HepG2 (cell line): Measurements from ENCODE around the gene GOLGA6L10. TPM values are rescaled to one million over a fixed set of nuclear protein-coding genes. Genes with fewer than 3 reads are reported as not detected.
"Not testable (repeated sequence)": the region's sequence is repeated elsewhere in the genome, so short reads cannot be mapped to it uniquely, and the experiment has no call there.

Experiments used
- ATAC-seq: fragments of 200-7000 bp; cut with Tn5 transposase; 3 replicates; pipeline ENCODE4 v1.9.1; 2020; ENCODE audit warnings: mild to moderate bottlenecking, moderate library complexity
- BruUV-seq: library from RNA; stranded (reverse); fragments of 400-500 nt; replicated peaks from 2 replicates; lab custom pipeline; 2021; lab: Mats Ljungman, UMichigan
- CTCF ChIA-PET: fragments of 300-600 bp; formaldehyde crosslinking; extraction: SDS; loops from one replicate; lab custom pipeline; 2021; ENCODE audit warnings: low total read pairs, inconsistent platforms, low intra/inter-chr PET ratio; lab: Yijun Ruan, JAX
- POLR2A ChIA-PET: fragments of 350-600 bp; sonication (Branson Sonifier 250); formaldehyde crosslinking; loops from one replicate; lab custom pipeline; 2020; ENCODE audit warnings: antibody characterized with exemption, inconsistent platforms; lab: Yijun Ruan, JAX
- DNase-seq: peaks from one replicate; pipeline ENCODE4 v3.0.0-alpha.2; 2015; ENCODE audit warnings: low spot score
- FAIRE-seq: peaks from 3 replicates; lab custom pipeline; 2011; peaks lifted over from hg19 to GRCh38; lab: Jason Lieb, UNC
- H2AFZ ChIP-seq: one replicate; pipeline ENCODE4 v1.6.1; 2011; ENCODE audit warnings: low read length, inconsistent platforms
- H3K27ac ChIP-seq: fragments of 300-600 bp; 3 replicates; pipeline ENCODE4 v1.8.0; 2011; ENCODE audit warnings: mixed run types, mild to moderate bottlenecking, mixed read lengths, low read length, inconsistent platforms; ENCODE audit not compliant: insufficient read depth; ENCODE audit errors: extremely low read length
- H3K27me3 ChIP-seq, 2 experiments: fragments of 200-600 bp in 1 of 2; 2 replicates in 1 of 2; 3 replicates in 1 of 2; pipeline versions ENCODE4 v1.6.0 to v1.8.0; 2011; ENCODE audit warnings: low read length in 2 of 2, mild to moderate bottlenecking in 2 of 2, moderate library complexity in 2 of 2, inconsistent platforms in 1 of 2; ENCODE audit not compliant: insufficient read depth in 2 of 2, control insufficient read depth in 1 of 2
- H3K36me3 ChIP-seq, 2 experiments: fragments of 200-600 bp in 1 of 2; replicated peaks in 1 of 2; 2 replicates in 1 of 2; 3 replicates in 1 of 2; pipeline versions ENCODE4 v1.5.1 to v1.8.0; 2011; ENCODE audit warnings: low read length in 2 of 2, inconsistent platforms in 1 of 2; ENCODE audit not compliant: insufficient read depth in 2 of 2, control insufficient read depth in 1 of 2
- H3K4me1 ChIP-seq: 2 replicates; pipeline ENCODE4 v1.5.1; 2012; ENCODE audit warnings: low read length, inconsistent platforms; ENCODE audit not compliant: insufficient read depth
- H3K4me2 ChIP-seq: 2 replicates; pipeline ENCODE4 v1.6.0; 2011; ENCODE audit warnings: low read depth, low read length, inconsistent platforms
- H3K4me3 ChIP-seq, 3 experiments: fragments of 200-600 bp in 1 of 3; sonication (generic), shearing (Covaris generic) in 1 of 3; replicated peaks in 1 of 3; 2 replicates each; pipeline ENCODE4 v1.5.1; 2011 to 2016; ENCODE audit warnings: low read length in 3 of 3, inconsistent platforms in 2 of 3, low read depth in 2 of 3, mild to moderate bottlenecking in 2 of 3, control low read depth in 1 of 3, mixed read lengths in 1 of 3; ENCODE audit not compliant: insufficient read depth in 1 of 3
- H3K79me2 ChIP-seq: one replicate; pipeline ENCODE4 v1.6.1; 2011; ENCODE audit warnings: low read length, inconsistent platforms; ENCODE audit not compliant: insufficient read depth
- H3K9ac ChIP-seq: 2 replicates; pipeline ENCODE4 v1.6.0; 2011; ENCODE audit warnings: mild to moderate bottlenecking, low read depth, low read length, inconsistent platforms; ENCODE audit not compliant: insufficient read depth
- H3K9me3 ChIP-seq: 2 replicates; pipeline ENCODE4 v1.5.1; 2012; ENCODE audit warnings: mild to moderate bottlenecking, low read length
- H4K20me1 ChIP-seq: 2 replicates; pipeline ENCODE4 v1.6.0; 2011; ENCODE audit warnings: inconsistent platforms, mild to moderate bottlenecking, low read length, moderate library complexity; ENCODE audit not compliant: insufficient read depth
- WGBS: methylation state at CpG from one replicate; pipeline ENCODE4 v1.1.6; 2017; ENCODE audit warnings: low lambda C conversion rate; 5-methylcytosine and 5-hydroxymethylcytosine counted together
- in situ Hi-C: cut with HindIII; loops from 2 replicates; pipeline ENCODE4 v1.10.0; 2017; ENCODE audit warnings: low pct_unique_long_range_greater_than_20kb; ENCODE audit not compliant: extremely low pct_ligation_motif_present
- intact Hi-C: fragments of 100-400 bp; cut with micrococcal nuclease; formaldehyde crosslinking; loops from one replicate; pipeline ENCODE4 v1.10.0; 2022; ENCODE audit not compliant: unreplicated experiment
- polyA plus RNA-seq, 8 experiments: library from polyadenylated mRNA; depleted of rRNA in 3 of 8; stranded (reverse) in 7 of 8; unstranded in 1 of 8; fragments of >200 nt; fragmentation: Illumina TruSeq in 4 of 8; extraction: Trizol in 4 of 8; gene quantifications; 2 replicates each; pipeline versions ENCODE4 v1.2.1 to v1.2.3, GENCODE V29; 2011 to 2016; ENCODE audit warnings: low read depth in 4 of 8, missing spikeins in 1 of 8, mixed read lengths in 1 of 8; ENCODE audit not compliant: insufficient read depth in 1 of 8
- total RNA-seq, 5 experiments: library from RNA; depleted of rRNA; stranded (reverse); fragments of >200 nt; fragmentation: Illumina TruSeq; extraction: Trizol; gene quantifications; 2 replicates each; pipeline ENCODE4 v1.2.3, GENCODE V29; 2016; ENCODE audit warnings: low read depth in 1 of 5

GOLGA6L10 gene
- total and polyA plus RNA-seq, 2 of the 13 experiments (the other 11 are each of a cell fraction or from before 2014, with no cell fraction given), result 1.5 to 2.5 TPM

DNA sequence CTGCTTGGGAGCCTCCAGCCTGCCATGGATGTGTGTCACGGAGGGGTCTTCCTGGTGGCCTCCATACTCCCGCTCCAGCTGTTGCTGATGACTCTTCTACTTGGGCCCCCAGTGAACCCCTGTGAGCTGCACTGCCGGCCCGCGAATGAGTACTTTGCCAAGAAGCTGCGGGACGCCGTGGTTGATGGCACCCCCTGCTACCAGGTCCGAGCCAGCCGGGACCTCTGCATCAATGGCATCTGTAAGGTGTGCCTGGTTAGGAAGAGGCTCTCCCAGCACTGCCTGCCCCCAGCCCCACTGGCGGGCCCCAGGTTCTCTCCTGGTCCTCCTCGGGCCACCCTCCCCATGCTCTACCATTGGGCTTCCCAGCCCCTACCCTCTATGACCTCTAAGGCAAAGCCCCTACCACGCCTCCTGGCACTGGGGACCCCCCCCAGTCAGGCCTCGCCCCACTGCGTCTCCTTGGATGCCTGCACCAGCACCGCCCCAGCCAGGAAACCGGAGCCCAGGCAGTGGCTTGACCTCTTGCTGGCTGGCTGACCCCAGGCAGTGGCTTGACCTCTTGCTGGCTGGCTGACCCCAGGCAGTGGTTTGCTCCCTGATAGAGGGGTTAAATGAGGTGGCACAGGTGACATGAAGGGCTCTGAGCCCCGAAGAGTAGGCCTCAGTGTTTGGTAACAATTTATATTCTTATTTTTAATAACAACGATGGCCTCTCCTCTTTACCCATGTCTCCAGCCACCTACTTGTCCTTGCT lies 29.6 kb downstream of the GOLGA6L10 start:
- H3K4me2 ChIP-seq, H2AFZ ChIP-seq, DNase-seq, H3K9ac ChIP-seq, H3K36me3 ChIP-seq, BruUV-seq, H3K9me3 ChIP-seq, H3K79me2 ChIP-seq, H3K27ac ChIP-seq, H3K4me3 ChIP-seq, ATAC-seq, H3K27me3 ChIP-seq, POLR2A ChIA-PET, CTCF ChIA-PET, intact Hi-C loops, in situ Hi-C loops, H4K20me1 ChIP-seq, H3K4me1 ChIP-seq, FAIRE-seq: not testable (repeated sequence)
- 33% methylated on average over 12 of the region's 19 CpGs for WGBS

DNA sequence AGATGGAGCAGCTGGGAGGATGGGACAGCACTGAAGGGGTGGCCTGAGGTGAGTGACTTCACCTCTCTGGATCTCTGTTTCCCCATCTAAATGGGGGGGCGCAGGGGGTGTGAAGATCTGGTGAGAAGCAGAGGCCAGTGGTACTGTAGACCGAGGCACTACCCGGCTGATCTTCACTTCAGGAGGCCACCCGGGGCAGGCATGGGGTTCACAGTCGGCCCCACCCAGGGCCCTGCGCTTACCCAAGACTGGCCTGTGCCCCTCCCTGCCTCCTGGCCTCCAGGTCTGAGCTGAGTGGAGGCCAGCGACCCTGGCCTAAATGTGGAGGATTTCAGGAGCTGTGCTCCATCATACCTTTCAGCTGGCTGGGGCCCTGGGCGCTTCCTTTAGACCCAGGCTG lies 31.0 kb downstream of the GOLGA6L10 start:
- H3K4me2 ChIP-seq, H3K4me1 ChIP-seq, intact Hi-C loops, CTCF ChIA-PET, in situ Hi-C loops, H2AFZ ChIP-seq, H4K20me1 ChIP-seq, DNase-seq, H3K4me3 ChIP-seq, H3K9me3 ChIP-seq, H3K79me2 ChIP-seq, ATAC-seq, H3K36me3 ChIP-seq, FAIRE-seq, H3K9ac ChIP-seq, POLR2A ChIA-PET, H3K27ac ChIP-seq, BruUV-seq: not testable (repeated sequence)
- WGBS, result 61% methylated on average over 3 of the region's 8 CpGs
- peaks cover 0 to 12% of the 10 kb centered on the region in 2 experiments; a peak in 3 of 5 replicates for H3K27me3 ChIP-seq

DNA sequence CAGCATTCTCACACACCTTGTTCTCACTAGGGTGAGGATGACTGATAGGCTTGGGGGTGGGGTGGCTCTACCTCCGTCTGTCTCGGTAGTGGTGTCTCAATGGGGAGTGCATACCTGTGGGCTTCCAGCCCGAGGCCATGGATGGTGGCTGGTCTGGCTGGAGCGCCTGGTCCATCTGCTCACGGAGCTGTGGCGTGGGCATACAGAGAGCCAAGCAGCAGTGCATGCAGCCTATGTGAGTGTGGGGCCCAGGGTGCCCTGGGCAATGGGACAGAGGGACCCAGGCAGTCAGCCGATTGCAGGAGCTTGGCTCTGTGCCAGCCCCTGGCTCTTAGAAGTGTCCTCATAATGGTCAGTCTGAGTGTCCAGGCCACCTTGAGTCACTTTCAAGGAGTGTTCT lies 31.8 kb downstream of the GOLGA6L10 start:
- peaks cover 0 to 12% of the 10 kb centered on the region in 2 experiments; a peak in 3 of 5 replicates for H3K27me3 ChIP-seq
- H3K9ac ChIP-seq, intact Hi-C loops, H3K27ac ChIP-seq, H3K36me3 ChIP-seq, BruUV-seq, CTCF ChIA-PET, H3K4me1 ChIP-seq, H3K4me3 ChIP-seq, H3K4me2 ChIP-seq, POLR2A ChIA-PET, H3K79me2 ChIP-seq, ATAC-seq, FAIRE-seq, H3K9me3 ChIP-seq, H4K20me1 ChIP-seq, DNase-seq, H2AFZ ChIP-seq, in situ Hi-C loops: not testable (repeated sequence)
- WGBS, result 23% methylated on average over 5 of the region's 7 CpGs
